GM18907 (cell line): Measurements from ENCODE around the gene IKZF5.
A peak's percentile ranks its signal among the peaks of the same experiment; 100 is the strongest.

Source experiments
- ATAC-seq: cut with Tn5 transposase; IDR thresholded peaks from one replicate; pipeline ENCODE4 v1.9.1; 2021; ENCODE audit warnings: mild to moderate bottlenecking, moderate library complexity; ENCODE audit not compliant: unreplicated experiment

IKZF5 gene

DNA sequence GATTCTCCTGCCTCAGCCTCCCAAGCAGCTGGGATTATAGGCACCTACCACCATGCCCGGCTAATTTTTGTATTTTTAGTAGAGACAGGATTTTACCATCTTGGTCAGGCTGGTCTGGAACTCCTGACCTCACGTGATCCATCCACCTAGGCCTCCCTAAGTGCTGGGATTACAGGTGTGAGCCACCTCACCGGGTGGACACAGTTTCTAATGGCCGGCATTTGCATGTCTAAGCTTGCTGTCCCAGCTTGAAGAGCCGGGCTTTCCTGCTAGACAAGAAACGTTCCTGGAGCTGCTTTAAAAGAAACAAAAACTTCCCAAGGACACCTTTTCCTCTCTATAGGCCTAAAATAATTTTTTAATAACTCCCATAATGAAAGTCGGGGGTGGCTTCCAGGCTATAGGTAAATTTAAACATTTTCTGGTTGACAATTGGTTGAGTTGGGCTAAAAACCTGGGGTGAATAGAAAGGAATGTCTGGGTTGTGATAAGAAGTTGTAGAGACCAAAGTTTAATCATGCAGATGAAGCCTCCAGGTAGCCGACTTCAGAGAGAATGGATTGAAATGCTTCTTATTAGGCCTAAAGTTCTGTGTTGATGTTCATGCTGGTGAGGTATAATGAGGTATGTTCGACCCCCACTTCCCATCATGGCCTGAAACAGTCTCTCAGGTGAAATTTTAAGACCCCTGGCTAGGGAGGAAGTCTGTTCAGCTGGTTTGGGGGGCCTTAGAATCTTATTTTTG, 9.0 kb upstream of the IKZF5 start:
- ATAC-seq, result no peak

DNA sequence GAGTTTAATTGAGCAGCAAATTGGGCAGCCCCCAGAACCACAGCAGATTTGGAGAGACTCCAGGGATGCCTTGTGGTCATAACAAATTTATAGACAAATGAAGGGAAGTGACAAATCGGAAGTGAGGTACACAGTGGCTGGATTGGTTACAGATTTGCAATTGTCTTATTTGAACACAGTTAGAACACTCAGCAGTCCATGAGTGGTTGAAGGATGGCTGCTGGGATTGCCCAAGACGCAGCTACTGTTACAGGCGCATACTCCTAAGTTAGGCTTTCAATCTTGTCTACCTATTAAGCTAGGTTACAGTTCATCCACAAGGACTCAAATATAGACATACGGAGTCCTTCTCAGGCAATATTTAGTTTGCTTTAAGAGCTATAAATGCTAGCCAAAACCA, 7.6 kb upstream of the IKZF5 start:
- no peak for ATAC-seq

DNA sequence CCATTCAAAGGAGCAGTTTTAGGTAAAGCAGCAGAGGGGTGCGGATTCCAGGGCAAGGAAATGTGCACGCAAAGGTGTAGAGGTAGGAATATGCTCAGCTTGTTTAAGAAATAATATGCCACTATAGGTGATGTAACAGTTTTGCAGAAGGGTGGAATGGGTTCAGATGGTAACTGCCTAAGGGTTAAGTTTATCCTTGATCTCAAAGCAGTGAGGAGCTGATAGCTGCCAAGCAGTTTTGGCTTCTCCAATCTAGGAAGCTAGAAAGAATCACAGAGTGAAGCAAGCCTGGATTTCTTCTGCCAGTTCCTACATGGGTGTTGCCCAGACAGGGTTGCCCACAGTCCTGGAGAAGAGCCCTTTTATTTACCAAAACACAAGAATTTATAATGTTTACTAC, 6.2 kb upstream of the IKZF5 start:
- no peak for ATAC-seq

DNA sequence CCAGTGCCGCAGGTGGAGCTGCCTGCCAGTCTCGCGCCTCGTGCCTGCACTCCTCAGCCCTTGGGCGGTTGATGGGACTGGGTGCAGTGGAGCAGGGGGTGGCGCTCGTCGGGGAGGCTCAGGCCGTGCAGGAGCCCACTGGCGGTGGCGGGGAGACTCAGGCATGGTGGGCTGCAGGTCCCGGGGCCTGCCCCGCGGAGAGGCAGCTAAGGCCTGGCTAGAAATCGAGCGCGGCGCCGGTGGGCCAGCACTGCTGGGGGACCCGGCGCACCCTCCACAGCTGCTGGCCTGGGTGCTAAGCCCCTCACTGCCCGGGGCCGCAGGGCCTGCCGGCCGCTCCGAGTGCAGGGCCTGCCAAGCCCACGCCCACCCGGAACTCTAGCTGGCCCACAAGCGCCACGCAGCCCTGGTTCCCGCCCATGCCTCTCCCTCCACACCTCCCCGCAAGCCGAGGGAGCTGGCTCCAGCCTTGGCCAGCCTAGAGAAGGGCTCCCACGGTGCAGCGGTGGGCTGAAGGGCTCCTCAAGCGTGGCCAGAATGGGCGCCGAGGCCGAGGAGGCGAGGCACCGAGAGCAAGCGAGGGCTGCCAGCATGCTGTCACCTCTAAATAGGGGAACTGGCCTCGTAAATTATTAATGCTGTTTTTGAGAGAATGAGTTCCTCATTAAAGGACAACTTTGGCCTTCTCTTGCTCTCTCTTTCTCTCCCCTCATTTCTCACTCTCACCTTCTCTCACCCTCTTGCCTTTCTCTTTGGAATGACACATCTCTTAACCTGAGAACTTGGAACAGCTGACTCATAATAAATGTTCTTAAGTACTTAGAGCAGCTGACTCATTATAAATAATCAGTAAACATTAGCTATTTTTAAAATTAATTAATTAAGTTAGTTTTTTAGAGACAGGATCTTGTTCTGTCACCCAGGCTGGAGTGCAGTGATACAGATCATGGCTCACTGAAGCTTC, 5.1 kb upstream of the IKZF5 start:
- no peak for ATAC-seq

DNA sequence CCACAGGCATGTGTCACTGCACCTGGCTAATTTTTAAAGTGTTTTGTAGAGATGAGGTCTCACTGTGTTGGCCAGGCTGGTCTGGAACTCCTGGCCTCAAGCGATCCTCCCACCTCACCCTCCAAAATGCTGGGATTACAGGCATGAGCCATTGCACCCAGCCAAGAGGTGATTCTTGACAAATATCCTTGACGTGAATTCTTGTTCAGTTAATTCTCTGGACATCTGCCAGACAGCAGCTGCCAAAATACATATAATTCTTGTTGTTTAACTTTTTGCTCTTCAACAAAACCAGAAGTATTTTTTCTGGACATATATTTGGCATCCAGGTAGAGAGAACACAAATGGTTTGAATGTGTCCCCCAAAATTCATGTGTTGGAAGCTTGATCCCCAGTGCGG, 3.4 kb upstream of the IKZF5 start:
- ATAC-seq, result no peak

DNA sequence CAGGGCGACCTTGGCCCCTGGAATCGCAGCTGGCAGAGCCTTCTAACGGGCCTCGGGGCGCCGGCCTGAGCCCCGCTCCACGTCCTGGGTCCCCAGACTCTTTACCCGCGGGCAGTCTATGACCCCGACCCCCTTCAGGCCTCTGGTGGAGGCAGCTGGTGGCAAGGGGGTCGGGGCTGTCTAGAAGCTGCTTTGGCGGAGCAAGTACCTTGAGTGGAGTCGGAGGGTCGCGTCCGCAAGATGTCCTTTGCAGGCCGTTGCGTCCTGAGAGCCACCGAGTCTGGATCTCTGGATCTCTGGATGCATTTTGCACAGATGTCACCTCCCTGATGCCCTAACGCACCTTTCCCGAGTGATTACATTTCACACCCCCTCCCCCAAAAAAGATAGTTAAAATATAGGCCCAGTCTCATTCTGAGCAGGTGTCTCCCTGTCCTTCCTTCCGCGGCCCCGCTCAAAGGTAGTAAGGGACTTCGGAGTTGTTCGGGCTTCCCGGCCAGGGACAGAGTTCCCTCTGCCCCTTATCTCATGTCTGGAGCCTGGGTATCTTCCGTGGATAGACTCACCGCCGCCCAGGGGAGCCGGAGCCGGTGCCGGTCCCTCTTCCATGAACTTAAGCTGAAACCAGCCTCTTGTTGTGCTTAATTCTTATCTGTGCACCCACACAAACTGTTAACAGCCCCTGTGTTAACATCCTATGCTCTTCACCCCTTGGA, 668 bp upstream of the IKZF5 start:
- ATAC-seq, result peak; percentile 15

DNA sequence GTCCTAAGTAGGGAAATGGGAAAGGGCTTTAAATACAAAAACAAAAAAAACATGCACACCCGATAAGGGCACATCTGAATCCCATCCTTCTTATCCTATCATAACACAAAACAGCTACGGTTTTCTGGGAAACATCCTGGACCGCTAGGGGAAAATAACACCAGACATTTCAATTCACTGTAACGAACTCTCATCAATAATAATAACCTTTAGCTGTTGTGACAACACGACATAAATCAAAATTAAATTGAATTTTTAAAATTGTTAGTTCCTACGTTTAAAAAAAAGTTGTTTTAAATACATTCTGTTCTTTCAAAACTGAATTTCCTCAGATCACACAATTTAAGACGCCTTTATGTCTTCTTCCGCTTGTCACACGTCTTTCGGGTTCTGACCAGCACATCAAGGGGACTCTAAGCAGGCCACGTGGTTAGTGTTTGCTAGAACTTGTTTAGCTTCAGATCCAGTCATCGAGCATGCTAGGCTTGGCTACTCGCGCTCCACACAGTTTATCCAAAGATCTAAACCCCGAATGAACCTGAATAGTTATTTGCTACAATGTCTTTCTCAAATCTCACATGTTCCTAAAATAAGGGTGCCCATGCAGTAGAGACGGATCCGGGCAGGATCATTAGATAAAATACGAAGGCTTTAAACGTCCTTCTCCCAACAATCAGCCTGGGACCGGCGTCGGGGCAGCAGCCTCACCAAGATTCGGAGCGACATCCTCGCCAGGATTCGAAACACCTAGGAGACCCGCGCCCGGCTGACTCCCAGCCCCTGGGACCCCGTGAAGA, 839 bp downstream of the IKZF5 start:
- peak; percentile 43 for ATAC-seq

DNA sequence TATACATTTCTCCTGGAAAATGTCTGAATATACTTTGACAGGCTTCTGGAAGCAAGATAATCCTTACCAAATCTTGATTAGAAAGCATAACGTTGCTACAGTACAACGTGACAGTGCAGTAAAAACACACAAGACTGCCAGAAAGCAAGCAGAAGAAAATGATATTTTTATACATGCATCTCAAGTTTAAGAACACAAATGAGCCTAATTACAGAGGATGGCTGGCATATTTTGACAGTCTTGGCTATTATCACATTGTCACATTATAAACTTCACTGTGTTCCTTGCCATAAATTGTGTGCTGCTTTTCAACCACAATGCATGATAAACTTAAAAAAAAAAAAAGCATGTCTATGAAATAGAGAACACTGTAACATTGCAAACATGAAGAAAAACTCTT, 4.3 kb downstream of the IKZF5 start:
- ATAC-seq, result no peak

DNA sequence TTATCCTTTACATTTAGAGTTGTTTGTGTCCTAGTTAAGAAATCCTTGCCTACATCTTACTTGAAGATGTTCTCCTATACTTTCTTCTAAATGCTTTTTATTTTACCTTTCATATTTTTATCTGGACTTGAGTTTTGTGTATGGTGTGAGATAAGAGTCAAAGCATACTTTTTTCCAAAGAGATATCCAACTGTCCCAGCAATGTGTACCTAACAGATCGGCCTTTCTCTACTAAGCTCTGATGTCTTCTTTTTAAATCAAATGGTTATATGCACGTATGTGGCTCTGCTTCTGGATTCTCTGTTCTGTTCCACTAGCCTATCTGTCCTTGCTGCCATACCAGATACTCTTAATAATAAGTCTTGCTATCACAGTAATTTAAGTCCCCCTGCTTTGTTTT, 7.2 kb downstream of the IKZF5 start:
- ATAC-seq, result no peak

DNA sequence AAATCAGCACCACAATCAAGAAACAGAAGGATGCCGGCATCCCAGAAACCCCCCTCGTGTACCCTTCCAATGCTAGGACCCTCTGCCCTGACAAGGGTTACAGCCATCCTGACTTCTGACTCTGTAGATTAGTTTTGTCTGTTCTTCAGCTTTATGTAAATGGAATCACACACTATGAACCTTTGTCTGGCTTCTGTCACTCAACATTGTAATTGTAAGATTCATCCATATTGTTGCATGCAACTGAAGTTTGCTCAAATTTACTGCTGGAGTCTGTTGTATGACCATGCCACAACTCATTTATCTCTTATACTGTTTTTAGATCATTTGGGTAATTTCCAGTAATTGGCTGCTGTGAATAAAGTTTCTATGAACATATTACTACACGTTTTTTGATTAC, 8.4 kb downstream of the IKZF5 start:
- ATAC-seq, result no peak

DNA sequence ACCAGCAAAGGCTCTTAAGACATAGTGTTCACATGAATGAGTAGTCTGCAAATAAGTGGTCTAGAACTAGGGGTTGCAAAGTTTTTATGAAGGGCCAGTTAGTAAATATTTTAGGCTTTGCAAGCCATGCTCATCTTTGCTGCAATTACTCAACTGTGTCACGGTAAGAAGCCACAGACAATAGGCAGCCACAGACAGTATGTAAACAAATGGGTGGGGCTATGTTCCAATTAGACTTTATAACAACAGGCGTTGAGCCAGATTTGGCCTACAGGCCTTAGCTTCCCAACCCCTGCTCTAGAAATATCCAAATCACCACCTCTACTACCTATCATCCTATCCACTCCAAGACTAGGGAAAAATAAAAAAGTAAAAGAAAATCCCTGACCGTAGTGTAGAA, 9.2 kb downstream of the IKZF5 start:
- no peak for ATAC-seq

DNA sequence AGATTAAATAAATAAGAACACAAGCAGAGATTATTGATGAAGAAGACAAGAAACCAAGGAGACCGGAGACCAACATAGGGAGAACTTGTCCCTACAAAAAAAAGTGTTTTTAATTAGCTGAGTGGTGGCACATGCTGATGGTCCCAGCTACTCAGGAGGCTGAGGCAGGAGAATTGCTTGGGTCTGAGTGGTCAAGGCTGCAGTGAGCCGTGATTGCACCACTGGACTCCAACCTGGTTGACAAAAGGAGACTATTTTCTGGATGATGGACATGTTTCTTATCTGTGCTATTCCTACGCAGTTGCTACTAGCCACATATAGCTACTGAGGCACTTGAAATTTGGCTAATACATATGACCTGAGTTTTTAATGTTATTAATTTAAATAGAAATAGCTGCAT, 9.7 kb downstream of the IKZF5 start:
- ATAC-seq, result no peak

DNA sequence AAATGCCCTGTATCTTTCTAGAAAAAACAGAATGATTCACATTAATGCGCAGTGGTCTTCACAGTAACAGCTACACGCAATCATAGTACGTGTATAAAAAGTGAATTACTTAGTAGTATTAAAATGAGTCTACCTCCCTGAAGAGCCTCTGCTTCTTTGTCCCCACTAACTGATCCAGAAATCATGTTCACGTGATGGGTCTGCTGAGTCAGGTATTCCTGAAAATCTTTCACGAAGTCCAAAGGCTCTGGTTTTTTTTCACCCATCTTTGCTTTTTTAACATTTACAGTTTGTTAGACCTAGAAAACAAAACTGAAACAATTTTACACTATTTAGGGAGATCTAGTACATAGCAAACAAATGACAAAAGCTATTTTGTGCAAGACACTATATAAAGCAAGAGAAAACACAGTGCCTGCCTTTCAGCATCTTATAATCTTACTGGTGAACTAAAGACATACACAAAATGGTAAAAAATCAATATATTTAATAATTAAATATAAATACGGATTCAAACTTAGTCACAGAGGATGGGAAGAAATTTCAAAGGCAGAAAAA, 10.2 kb downstream of the IKZF5 start:
- no peak for ATAC-seq

DNA sequence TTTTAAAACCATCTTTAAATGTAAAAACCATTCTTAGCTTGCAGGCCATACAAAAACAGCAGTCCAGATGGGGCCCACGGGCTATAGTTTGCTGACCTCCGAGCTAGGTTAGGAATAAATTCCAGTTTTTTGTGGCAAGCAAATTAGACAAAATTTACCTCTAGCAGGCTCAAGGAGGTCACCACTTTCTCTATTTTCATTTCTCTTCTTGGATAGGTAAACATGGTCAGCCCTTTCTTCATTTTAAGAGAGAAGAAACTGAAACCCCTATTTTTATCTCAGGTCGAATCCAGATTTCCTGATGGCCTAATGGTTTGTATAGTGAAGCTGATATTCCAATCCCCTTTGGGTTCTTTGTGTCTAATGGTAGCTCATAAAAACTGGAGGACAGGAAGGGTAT, 10.7 kb downstream of the IKZF5 start:
- ATAC-seq, result no peak

DNA sequence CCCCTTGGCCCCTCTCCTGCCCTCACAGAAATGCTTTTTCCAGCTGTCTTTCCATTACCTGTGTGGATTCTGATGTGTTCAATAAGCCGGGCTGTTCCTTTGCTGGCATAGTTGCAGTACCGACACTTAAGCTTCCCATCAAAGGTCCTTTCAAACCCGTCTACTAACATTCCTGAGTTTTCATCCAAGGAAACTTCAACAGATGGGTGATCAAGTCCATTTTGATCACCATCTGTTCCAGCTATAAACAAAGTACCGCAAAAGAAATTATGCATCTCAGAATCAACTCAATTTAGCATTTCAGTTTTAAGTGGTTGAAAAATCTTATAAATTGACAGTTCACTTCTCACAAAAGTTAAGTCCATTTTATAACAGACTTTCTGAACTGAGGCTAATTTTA, 12.7 kb downstream of the IKZF5 start:
- no peak for ATAC-seq

DNA sequence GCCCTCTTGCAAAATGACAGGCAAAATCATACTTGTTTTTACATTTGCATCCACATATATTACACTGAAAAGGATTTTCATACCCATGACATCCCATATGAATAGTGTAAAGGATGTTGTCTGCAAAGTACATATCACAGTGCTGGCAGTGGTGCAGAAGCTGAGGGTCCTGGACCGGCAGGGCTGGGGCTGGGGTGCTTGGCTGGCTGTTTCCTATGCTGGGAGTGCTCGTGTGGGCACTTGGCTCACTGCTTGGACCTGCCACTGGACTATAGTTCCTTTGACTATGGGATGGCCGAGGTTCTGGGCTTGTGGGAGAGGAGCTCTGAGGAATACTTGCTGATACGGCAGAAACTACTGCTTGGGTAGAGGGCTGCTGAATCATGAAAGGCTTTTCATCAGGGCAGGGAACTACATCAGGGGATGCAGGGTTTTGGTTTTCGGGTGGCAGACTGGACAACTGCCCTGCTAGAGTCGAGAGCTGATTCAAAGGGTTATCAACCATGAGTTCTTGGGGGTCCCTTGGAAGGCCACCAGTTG, 14.7 kb downstream of the IKZF5 start:
- no peak for ATAC-seq

DNA sequence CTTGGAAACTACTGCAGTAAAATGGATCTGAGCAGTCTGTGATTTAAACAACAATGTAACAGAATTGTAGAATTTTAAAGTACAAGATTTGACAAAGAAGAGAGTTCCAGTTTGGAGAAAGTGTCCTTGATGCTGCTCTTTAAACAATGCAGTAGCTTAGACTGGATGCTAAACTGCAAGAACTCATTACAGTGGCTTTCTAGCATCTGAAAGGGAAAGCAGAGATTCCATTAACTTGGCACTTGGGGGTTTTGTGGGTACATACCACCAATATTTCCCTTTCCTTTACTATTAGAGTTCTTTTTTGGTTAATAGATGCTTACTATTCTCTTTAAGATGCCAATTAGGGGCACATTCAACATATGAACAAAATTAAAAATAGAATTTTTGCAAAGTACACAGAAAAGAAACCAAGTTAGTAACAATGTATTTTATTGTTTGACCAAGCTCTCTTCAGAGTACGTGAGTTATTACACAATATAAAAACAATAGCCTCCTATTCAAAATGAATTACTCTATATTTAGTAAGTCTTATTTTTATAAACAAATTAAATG, 16.5 kb downstream of the IKZF5 start:
- ATAC-seq, result no peak

DNA sequence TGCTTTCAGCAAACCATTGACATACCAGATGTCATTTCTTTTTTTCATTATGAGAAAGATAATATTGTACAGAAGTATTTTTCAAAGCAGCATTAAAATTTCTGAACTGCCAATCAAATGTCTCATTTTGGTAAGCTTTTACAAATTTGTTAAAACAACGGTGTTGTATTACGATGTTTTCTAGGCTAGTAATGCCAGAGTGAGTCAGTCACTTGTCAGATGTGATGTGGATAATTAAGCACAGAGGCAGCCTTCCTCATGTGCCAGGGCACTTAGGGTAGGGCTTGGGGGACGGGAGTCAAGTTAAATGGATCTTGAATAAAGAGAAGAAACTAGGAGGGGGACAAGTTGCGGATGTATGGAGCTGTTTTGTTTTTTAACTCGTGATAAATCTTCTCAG, 18.3 kb downstream of the IKZF5 start:
- no peak for ATAC-seq

DNA sequence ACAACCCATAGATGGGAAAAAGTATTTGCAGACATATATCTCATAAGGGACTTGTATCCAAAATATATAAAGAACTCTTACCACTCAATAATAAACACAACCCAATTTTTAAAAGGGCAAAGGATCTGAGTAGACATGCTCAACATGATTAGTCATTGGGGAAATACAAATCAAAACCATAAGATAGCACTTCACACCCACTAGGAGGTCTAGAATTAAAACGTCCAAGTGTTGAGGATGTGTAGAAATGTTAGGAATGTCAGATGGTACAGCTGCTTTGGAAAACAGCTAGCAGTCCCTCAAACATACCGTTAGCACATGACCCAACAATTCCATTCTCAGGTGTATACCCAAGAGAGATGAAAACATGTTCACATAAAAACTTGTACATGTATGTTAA, 20.1 kb downstream of the IKZF5 start:
- no peak for ATAC-seq

DNA sequence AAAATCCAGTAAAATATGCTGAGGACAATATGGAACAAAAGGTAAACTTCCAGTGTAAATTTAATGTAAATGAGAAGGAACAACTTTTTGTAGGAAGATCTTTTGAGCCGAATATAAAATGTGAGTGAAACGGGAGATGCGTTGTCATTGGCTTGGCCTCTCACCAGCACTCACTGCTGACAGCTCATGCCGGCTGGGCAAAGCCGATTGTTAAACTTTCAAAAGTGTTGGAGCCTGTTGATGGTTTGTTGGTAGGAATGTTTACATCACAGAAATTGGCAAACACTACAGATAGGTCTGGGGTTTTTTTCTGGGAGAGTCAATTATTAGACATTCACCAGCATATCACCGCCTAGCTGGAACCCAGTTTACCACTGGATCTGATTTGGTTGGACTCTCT, 22.3 kb downstream of the IKZF5 start:
- ATAC-seq, result no peak
